Measurements from ENCODE around the gene HTR1D. TPM values are rescaled to one million over a fixed set of nuclear protein-coding genes. Genes with fewer than 3 reads are reported as not detected.
A peak's percentile ranks its signal among the peaks of the same experiment; 100 is the strongest.

The HTR1D gene
- total RNA-seq, 1 experiment from 2014 or later, result 5.4 TPM

DNA sequence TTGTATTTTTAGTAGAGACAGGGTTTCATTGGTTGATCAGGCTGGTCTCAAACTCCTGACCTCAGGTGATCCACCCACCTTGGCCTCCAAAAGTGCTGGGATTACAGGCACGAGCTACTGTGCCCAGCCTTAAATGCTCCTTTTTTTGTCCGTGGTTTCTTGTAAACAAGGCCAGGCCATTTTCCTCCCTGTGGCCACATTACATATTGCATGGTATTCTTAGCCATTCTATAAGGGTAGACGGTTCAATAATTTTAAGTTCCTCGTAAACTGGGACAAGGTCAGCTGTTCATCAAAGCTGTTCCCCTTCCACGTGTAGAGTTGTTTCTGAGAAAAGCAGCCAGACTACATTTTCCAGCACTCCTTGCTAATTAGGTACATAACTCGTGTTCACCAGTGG lies 38.4 kb downstream of the HTR1D start:
- ATAC-seq, result no peak
- no peaks in the 10 kb centered on the region for H3K36me3 Mint-ChIP-seq
- no peak for DNase-seq (ENCODE audit: low spot score)
- ChIA-PET POLR2A (no interaction called here), CTCF (interaction anchor here (0.8 to 2.7 kb wide), 5 partner anchors 18 to 86 kb away, joined by 3 to 13 read pairs (median 7); no protein-coding TSS in a partner anchor)
- H3K4me3 Mint-ChIP-seq, result peak overlapping the region; percentile 75
- TF ChIP-seq, protein P1, sequence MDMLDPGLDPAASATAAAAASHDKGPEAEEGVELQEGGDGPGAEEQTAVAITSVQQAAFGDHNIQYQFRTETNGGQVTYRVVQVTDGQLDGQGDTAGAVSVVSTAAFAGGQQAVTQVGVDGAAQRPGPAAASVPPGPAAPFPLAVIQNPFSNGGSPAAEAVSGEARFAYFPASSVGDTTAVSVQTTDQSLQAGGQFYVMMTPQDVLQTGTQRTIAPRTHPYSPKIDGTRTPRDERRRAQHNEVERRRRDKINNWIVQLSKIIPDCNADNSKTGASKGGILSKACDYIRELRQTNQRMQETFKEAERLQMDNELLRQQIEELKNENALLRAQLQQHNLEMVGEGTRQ (CRISPR knock-in tag; IDR thresholded peaks at IDR 0.05), result no peak
- no peak for TF ChIP-seq MXD4 (CRISPR knock-in tag; IDR thresholded peaks at IDR 0.05; ENCODE audit: borderline replicate concordance)
- TF ChIP-seq, protein P2, sequence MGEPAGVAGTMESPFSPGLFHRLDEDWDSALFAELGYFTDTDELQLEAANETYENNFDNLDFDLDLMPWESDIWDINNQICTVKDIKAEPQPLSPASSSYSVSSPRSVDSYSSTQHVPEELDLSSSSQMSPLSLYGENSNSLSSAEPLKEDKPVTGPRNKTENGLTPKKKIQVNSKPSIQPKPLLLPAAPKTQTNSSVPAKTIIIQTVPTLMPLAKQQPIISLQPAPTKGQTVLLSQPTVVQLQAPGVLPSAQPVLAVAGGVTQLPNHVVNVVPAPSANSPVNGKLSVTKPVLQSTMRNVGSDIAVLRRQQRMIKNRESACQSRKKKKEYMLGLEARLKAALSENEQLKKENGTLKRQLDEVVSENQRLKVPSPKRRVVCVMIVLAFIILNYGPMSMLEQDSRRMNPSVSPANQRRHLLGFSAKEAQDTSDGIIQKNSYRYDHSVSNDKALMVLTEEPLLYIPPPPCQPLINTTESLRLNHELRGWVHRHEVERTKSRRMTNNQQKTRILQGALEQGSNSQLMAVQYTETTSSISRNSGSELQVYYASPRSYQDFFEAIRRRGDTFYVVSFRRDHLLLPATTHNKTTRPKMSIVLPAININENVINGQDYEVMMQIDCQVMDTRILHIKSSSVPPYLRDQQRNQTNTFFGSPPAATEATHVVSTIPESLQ (CRISPR knock-in tag; IDR thresholded peaks at IDR 0.05), result no peak
- TF ChIP-seq, protein P3, sequence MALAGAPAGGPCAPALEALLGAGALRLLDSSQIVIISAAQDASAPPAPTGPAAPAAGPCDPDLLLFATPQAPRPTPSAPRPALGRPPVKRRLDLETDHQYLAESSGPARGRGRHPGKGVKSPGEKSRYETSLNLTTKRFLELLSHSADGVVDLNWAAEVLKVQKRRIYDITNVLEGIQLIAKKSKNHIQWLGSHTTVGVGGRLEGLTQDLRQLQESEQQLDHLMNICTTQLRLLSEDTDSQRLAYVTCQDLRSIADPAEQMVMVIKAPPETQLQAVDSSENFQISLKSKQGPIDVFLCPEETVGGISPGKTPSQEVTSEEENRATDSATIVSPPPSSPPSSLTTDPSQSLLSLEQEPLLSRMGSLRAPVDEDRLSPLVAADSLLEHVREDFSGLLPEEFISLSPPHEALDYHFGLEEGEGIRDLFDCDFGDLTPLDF (CRISPR knock-in tag; IDR thresholded peaks at IDR 0.05), result no peak
- no peak for TF ChIP-seq NFYB (CRISPR knock-in tag; conservative IDR thresholded peaks at IDR 0.05; ENCODE audit: low read depth)
- TF ChIP-seq, protein P4, sequence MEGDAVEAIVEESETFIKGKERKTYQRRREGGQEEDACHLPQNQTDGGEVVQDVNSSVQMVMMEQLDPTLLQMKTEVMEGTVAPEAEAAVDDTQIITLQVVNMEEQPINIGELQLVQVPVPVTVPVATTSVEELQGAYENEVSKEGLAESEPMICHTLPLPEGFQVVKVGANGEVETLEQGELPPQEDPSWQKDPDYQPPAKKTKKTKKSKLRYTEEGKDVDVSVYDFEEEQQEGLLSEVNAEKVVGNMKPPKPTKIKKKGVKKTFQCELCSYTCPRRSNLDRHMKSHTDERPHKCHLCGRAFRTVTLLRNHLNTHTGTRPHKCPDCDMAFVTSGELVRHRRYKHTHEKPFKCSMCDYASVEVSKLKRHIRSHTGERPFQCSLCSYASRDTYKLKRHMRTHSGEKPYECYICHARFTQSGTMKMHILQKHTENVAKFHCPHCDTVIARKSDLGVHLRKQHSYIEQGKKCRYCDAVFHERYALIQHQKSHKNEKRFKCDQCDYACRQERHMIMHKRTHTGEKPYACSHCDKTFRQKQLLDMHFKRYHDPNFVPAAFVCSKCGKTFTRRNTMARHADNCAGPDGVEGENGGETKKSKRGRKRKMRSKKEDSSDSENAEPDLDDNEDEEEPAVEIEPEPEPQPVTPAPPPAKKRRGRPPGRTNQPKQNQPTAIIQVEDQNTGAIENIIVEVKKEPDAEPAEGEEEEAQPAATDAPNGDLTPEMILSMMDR (IDR thresholded peaks at IDR 0.05), result no peak
- TF ChIP-seq, protein P5, sequence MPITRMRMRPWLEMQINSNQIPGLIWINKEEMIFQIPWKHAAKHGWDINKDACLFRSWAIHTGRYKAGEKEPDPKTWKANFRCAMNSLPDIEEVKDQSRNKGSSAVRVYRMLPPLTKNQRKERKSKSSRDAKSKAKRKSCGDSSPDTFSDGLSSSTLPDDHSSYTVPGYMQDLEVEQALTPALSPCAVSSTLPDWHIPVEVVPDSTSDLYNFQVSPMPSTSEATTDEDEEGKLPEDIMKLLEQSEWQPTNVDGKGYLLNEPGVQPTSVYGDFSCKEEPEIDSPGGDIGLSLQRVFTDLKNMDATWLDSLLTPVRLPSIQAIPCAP (CRISPR knock-in tag; IDR thresholded peaks at IDR 0.05), result no peak
- TF ChIP-seq, protein P6, sequence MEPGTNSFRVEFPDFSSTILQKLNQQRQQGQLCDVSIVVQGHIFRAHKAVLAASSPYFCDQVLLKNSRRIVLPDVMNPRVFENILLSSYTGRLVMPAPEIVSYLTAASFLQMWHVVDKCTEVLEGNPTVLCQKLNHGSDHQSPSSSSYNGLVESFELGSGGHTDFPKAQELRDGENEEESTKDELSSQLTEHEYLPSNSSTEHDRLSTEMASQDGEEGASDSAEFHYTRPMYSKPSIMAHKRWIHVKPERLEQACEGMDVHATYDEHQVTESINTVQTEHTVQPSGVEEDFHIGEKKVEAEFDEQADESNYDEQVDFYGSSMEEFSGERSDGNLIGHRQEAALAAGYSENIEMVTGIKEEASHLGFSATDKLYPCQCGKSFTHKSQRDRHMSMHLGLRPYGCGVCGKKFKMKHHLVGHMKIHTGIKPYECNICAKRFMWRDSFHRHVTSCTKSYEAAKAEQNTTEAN (CRISPR knock-in tag; IDR thresholded peaks at IDR 0.05), result no peak
- TF ChIP-seq, protein P7, sequence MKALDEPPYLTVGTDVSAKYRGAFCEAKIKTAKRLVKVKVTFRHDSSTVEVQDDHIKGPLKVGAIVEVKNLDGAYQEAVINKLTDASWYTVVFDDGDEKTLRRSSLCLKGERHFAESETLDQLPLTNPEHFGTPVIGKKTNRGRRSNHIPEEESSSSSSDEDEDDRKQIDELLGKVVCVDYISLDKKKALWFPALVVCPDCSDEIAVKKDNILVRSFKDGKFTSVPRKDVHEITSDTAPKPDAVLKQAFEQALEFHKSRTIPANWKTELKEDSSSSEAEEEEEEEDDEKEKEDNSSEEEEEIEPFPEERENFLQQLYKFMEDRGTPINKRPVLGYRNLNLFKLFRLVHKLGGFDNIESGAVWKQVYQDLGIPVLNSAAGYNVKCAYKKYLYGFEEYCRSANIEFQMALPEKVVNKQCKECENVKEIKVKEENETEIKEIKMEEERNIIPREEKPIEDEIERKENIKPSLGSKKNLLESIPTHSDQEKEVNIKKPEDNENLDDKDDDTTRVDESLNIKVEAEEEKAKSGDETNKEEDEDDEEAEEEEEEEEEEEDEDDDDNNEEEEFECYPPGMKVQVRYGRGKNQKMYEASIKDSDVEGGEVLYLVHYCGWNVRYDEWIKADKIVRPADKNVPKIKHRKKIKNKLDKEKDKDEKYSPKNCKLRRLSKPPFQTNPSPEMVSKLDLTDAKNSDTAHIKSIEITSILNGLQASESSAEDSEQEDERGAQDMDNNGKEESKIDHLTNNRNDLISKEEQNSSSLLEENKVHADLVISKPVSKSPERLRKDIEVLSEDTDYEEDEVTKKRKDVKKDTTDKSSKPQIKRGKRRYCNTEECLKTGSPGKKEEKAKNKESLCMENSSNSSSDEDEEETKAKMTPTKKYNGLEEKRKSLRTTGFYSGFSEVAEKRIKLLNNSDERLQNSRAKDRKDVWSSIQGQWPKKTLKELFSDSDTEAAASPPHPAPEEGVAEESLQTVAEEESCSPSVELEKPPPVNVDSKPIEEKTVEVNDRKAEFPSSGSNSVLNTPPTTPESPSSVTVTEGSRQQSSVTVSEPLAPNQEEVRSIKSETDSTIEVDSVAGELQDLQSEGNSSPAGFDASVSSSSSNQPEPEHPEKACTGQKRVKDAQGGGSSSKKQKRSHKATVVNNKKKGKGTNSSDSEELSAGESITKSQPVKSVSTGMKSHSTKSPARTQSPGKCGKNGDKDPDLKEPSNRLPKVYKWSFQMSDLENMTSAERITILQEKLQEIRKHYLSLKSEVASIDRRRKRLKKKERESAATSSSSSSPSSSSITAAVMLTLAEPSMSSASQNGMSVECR (CRISPR knock-in tag; IDR thresholded peaks at IDR 0.05; ENCODE audit: borderline replicate concordance), result no peak
- TF ChIP-seq, protein P8, sequence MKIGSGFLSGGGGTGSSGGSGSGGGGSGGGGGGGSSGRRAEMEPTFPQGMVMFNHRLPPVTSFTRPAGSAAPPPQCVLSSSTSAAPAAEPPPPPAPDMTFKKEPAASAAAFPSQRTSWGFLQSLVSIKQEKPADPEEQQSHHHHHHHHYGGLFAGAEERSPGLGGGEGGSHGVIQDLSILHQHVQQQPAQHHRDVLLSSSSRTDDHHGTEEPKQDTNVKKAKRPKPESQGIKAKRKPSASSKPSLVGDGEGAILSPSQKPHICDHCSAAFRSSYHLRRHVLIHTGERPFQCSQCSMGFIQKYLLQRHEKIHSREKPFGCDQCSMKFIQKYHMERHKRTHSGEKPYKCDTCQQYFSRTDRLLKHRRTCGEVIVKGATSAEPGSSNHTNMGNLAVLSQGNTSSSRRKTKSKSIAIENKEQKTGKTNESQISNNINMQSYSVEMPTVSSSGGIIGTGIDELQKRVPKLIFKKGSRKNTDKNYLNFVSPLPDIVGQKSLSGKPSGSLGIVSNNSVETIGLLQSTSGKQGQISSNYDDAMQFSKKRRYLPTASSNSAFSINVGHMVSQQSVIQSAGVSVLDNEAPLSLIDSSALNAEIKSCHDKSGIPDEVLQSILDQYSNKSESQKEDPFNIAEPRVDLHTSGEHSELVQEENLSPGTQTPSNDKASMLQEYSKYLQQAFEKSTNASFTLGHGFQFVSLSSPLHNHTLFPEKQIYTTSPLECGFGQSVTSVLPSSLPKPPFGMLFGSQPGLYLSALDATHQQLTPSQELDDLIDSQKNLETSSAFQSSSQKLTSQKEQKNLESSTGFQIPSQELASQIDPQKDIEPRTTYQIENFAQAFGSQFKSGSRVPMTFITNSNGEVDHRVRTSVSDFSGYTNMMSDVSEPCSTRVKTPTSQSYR (CRISPR knock-in tag; IDR thresholded peaks at IDR 0.05), result no peak
- TF ChIP-seq FOXJ3 (CRISPR knock-in tag; IDR thresholded peaks at IDR 0.05; ENCODE audit: borderline replicate concordance), result no peak
- no peak for TF ChIP-seq TEAD4 (CRISPR knock-in tag; IDR thresholded peaks at IDR 0.05)
- TF ChIP-seq, protein P9, sequence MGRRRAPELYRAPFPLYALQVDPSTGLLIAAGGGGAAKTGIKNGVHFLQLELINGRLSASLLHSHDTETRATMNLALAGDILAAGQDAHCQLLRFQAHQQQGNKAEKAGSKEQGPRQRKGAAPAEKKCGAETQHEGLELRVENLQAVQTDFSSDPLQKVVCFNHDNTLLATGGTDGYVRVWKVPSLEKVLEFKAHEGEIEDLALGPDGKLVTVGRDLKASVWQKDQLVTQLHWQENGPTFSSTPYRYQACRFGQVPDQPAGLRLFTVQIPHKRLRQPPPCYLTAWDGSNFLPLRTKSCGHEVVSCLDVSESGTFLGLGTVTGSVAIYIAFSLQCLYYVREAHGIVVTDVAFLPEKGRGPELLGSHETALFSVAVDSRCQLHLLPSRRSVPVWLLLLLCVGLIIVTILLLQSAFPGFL (CRISPR knock-in tag; IDR thresholded peaks at IDR 0.05; ENCODE audit: borderline replicate concordance), result no peak
- no peak for TF ChIP-seq ZNF423 (CRISPR knock-in tag; IDR thresholded peaks at IDR 0.05)
- TF ChIP-seq ZNF219 (CRISPR knock-in tag; IDR thresholded peaks at IDR 0.05; ENCODE audit: borderline replicate concordance), result no peak
- TF ChIP-seq ZNF263 (CRISPR knock-in tag; IDR thresholded peaks at IDR 0.05; ENCODE audit: low read depth), result no peak
- TF ChIP-seq NFATC4 (CRISPR knock-in tag; IDR thresholded peaks at IDR 0.05), result no peak
- TF ChIP-seq, protein P10, sequence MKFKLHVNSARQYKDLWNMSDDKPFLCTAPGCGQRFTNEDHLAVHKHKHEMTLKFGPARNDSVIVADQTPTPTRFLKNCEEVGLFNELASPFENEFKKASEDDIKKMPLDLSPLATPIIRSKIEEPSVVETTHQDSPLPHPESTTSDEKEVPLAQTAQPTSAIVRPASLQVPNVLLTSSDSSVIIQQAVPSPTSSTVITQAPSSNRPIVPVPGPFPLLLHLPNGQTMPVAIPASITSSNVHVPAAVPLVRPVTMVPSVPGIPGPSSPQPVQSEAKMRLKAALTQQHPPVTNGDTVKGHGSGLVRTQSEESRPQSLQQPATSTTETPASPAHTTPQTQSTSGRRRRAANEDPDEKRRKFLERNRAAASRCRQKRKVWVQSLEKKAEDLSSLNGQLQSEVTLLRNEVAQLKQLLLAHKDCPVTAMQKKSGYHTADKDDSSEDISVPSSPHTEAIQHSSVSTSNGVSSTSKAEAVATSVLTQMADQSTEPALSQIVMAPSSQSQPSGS (CRISPR knock-in tag; IDR thresholded peaks at IDR 0.05; ENCODE audit: borderline replicate concordance, low read depth), result no peak
- no peak for TF ChIP-seq CREB1 (CRISPR knock-in tag; IDR thresholded peaks at IDR 0.05)
- H3K4me1 Mint-ChIP-seq, result no peaks in the 10 kb centered on the region; the same call in 1 of the 2 replicates
- peaks cover 50% of the 10 kb centered on the region for H3K27me3 Mint-ChIP-seq (ENCODE audit: low read depth)
- no peaks in the 10 kb centered on the region for H3K9me3 Mint-ChIP-seq
- no peak overlapping the region for H3K27ac Mint-ChIP-seq

Data from WTC11 (cell line).